HepG2 (cell line): ENCODE data around the gene LYST. TPM values are rescaled to one million over a fixed set of nuclear protein-coding genes. Genes with fewer than 3 reads are reported as not detected.

ENCODE experiments used
- HNRNPL ChIP-seq: fragments of 200-400 bp; formaldehyde crosslinking; IDR thresholded peaks from 2 replicates; pipeline ENCODE4 v1.6.1; 2017; ENCODE audit warnings: mild to moderate bottlenecking, low read depth, low read length
- SRY ChIP-seq: sonication (generic); formaldehyde crosslinking; IDR thresholded peaks from 2 replicates; pipeline ENCODE4 v1.8.0; 2022; ENCODE audit warnings: mild to moderate bottlenecking, missing genetic modification reagents
- polyA plus RNA-seq, 8 experiments: library from polyadenylated mRNA; depleted of rRNA in 3 of 8; stranded (reverse) in 7 of 8; unstranded in 1 of 8; fragments of >200 nt; fragmentation: Illumina TruSeq in 4 of 8; extraction: Trizol in 4 of 8; gene quantifications; 2 replicates each; pipeline versions ENCODE4 v1.2.1 to v1.2.3, GENCODE V29; 2011 to 2016; ENCODE audit warnings: low read depth in 4 of 8, missing spikeins in 1 of 8, mixed read lengths in 1 of 8; ENCODE audit not compliant: insufficient read depth in 1 of 8
- total RNA-seq, 5 experiments: library from RNA; depleted of rRNA; stranded (reverse); fragments of >200 nt; fragmentation: Illumina TruSeq; extraction: Trizol; gene quantifications; 2 replicates each; pipeline ENCODE4 v1.2.3, GENCODE V29; 2016; ENCODE audit warnings: low read depth in 1 of 5
- TF ChIP-seq, protein P1 (sequence below): sonication (generic); formaldehyde crosslinking; IDR thresholded peaks from 2 replicates; pipeline ENCODE4 v1.5.0; 2020; ENCODE audit warnings: mild to moderate bottlenecking, missing genetic modification reagents, moderate library complexity
- TF ChIP-seq, protein P2 (sequence below): sonication (generic); formaldehyde crosslinking; IDR thresholded peaks from 2 replicates; pipeline ENCODE4 v1.4.0; 2020; ENCODE audit warnings: missing genetic modification reagents
- TF ChIP-seq, protein P3 (sequence below): sonication (generic); formaldehyde crosslinking; IDR thresholded peaks from 2 replicates; pipeline ENCODE4 v1.4.0; 2020; ENCODE audit warnings: mild to moderate bottlenecking, missing genetic modification reagents

Gene LYST
- total and polyA plus RNA-seq, 2 of the 13 experiments (the other 11 are each of a cell fraction or from before 2014, with no cell fraction given): 0.91 to 2.5 TPM

DNA sequence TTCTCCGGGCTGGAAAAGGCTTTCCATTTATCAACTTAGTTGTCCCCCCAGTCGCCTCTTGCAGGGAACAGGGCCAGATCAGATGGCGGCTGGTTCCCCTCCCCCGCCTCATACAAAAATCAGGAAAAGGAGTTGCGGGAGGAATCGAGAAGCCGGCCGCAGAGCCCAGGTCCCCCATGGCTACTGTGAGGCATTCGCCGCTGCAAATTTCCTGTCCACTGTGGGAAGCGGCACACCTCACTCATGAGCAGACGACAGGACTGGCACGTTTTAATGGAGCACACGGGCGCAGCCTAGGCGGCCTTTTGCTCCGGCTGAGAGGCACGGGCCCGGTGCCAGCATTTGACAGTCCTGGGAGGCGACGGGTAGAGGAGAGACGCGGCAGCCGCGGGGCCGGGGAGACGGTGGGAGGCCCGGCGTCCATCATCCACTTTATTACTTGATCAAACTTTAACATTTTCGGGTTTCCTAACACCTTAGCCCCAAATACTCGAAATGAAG lies 218.2 kb downstream of the LYST start (continued):
- TF ChIP-seq, protein P1, sequence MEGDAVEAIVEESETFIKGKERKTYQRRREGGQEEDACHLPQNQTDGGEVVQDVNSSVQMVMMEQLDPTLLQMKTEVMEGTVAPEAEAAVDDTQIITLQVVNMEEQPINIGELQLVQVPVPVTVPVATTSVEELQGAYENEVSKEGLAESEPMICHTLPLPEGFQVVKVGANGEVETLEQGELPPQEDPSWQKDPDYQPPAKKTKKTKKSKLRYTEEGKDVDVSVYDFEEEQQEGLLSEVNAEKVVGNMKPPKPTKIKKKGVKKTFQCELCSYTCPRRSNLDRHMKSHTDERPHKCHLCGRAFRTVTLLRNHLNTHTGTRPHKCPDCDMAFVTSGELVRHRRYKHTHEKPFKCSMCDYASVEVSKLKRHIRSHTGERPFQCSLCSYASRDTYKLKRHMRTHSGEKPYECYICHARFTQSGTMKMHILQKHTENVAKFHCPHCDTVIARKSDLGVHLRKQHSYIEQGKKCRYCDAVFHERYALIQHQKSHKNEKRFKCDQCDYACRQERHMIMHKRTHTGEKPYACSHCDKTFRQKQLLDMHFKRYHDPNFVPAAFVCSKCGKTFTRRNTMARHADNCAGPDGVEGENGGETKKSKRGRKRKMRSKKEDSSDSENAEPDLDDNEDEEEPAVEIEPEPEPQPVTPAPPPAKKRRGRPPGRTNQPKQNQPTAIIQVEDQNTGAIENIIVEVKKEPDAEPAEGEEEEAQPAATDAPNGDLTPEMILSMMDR: 0 out of 2 replicates have a peak, but pooled peaks have one; percentile 4
- TF ChIP-seq, protein P2, sequence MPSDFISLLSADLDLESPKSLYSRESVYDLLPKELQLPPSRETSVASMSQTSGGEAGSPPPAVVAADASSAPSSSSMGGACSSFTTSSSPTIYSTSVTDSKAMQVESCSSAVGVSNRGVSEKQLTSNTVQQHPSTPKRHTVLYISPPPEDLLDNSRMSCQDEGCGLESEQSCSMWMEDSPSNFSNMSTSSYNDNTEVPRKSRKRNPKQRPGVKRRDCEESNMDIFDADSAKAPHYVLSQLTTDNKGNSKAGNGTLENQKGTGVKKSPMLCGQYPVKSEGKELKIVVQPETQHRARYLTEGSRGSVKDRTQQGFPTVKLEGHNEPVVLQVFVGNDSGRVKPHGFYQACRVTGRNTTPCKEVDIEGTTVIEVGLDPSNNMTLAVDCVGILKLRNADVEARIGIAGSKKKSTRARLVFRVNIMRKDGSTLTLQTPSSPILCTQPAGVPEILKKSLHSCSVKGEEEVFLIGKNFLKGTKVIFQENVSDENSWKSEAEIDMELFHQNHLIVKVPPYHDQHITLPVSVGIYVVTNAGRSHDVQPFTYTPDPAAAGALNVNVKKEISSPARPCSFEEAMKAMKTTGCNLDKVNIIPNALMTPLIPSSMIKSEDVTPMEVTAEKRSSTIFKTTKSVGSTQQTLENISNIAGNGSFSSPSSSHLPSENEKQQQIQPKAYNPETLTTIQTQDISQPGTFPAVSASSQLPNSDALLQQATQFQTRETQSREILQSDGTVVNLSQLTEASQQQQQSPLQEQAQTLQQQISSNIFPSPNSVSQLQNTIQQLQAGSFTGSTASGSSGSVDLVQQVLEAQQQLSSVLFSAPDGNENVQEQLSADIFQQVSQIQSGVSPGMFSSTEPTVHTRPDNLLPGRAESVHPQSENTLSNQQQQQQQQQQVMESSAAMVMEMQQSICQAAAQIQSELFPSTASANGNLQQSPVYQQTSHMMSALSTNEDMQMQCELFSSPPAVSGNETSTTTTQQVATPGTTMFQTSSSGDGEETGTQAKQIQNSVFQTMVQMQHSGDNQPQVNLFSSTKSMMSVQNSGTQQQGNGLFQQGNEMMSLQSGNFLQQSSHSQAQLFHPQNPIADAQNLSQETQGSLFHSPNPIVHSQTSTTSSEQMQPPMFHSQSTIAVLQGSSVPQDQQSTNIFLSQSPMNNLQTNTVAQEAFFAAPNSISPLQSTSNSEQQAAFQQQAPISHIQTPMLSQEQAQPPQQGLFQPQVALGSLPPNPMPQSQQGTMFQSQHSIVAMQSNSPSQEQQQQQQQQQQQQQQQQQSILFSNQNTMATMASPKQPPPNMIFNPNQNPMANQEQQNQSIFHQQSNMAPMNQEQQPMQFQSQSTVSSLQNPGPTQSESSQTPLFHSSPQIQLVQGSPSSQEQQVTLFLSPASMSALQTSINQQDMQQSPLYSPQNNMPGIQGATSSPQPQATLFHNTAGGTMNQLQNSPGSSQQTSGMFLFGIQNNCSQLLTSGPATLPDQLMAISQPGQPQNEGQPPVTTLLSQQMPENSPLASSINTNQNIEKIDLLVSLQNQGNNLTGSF (CRISPR knock-in tag): no peak
- TF ChIP-seq, protein P3, sequence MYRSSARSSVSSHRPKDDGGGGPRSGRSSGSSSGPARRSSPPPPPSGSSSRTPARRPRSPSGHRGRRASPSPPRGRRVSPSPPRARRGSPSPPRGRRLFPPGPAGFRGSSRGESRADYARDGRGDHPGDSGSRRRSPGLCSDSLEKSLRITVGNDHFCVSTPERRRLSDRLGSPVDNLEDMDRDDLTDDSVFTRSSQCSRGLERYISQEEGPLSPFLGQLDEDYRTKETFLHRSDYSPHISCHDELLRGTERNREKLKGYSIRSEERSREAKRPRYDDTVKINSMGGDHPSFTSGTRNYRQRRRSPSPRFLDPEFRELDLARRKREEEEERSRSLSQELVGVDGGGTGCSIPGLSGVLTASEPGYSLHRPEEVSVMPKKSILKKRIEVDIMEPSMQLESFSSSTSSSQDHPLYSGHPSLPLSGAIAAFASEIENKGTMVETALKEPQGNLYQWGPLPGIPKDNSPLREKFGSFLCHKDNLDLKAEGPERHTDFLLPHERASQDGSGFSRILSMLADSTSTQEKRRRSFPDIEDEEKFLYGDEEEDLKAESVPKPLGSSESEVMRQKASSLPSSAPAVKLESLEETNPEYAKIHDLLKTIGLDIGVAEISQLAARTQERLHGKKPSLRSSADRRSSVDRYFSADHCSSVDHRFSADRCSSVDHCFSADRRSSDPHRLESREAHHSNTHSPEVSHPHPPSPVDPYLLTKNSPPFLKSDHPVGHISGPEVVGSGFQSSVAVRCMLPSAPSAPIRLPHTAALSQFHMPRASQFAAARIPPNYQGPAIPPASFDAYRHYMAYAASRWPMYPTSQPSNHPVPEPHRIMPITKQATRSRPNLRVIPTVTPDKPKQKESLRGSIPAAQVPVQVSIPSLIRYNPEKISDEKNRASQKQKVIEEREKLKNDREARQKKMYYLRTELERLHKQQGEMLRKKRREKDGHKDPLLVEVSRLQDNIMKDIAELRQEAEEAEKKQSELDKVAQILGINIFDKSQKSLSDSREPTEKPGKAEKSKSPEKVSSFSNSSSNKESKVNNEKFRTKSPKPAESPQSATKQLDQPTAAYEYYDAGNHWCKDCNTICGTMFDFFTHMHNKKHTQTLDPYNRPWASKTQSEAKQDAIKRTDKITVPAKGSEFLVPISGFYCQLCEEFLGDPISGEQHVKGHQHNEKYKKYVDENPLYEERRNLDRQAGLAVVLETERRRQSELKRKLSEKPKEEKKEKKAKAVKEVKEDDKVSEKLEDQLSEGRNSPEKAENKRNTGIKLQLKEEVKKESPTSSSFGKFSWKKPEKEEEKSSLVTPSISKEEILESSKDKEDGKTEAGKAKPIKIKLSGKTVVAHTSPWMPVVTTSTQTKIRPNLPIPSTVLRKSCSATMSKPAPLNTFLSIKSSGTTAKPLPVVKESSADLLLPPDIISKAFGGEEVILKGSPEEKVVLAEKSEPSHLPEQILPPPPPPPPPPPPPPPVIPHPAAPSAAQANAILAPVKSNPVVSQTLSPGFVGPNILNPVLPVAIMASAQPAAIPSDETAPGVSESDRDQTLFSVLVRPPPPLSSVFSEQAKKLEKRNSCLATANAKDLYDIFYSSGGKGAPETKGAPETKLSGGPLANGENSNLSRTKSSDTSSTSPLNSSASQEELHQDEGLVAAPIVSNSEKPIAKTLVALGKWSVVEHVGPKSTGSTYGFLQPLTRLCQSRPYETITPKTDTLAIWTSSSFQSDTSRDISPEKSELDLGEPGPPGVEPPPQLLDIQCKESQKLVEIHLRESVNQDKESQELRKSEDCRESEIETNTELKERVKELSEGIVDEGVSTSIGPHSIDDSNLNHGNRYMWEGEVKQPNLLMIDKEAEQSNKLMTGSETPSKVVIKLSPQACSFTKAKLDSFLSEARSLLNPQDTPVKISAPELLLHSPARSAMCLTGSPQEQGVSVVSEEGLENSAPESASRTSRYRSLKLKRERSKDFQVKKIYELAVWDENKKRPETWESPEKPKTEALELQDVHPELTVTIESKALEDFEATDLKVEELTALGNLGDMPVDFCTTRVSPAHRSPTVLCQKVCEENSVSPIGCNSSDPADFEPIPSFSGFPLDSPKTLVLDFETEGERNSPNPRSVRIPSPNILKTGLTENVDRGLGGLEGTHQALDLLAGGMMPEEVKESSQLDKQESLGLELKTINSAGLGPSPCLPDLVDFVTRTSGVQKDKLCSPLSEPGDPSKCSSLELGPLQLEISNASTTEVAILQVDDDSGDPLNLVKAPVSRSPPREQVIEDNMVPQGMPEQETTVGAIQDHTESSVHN (CRISPR knock-in tag): no peak
- TF ChIP-seq HNRNPL (0 out of 2 replicates have a peak, but pooled peaks have one; percentile 16), SRY (CRISPR knock-in tag) (0 out of 2 replicates have a peak, but pooled peaks have one; percentile 41)
